ENCODE data around the gene CTRL.

CTRL gene

DNA sequence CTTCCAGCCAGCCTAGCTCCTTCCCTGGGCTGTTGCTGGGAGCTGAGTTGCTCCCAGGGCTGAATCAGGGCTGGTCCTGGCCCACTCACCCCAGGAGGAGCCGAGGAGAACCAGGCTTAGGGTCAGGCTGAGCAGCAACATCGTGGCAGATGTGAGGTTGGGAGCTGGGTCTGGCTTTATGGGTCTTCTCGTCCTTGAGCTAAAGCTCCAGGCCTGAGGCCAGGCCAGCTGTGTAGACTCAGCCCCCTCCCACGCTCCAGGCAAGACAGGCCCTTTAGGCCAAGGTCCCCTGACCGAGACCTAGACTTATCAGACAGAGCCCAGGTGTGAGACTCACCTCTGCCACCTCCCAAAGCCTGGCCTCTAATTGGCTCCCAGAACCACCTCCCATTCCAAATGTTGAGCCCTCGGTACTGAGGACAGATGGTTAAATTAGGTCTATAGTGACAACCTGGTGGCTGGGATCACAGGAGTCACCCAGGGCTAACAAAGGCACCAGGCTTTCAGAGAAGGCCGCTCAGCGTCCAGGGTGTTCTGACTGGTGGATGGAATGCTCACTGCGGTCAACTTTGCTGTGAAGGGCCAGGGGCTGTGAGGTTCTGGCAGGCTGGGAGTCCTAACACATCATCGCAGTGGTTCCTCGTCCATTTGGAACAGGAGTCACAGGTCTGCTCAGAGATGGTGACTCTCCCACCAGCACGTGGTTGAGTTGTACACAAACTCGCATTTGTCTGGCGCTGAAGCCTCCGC lies at the start of gene CTRL:
CTRL (minus strand) TSS at position 151 of the 750 bp plus-strand sequence; CDS start at position 141, 10 bp downstream.
- no peak for DNase-seq
- no peak for TF ChIP-seq CTCF (IDR thresholded peaks at IDR 0.05)

GRCh38 chr16:67979955-67980678 lies 48.5 kb upstream of the CTRL start, which contains the start of gene DPEP3:
DPEP3 (minus strand) TSS chr16:67980499; CDS start chr16:67980380, 119 bp downstream.
- peaks cover 6% of the 10 kb centered on the region for H3K9me3 Mint-ChIP-seq
- H3K27me3 Mint-ChIP-seq (ENCODE audit: low read depth, poor library complexity), result peaks cover 35% of the 10 kb centered on the region
- DNase-seq, result no peak
- H3K4me3 Mint-ChIP-seq, result no peak within 1 kb of the TSS
- TF ChIP-seq CTCF (IDR thresholded peaks at IDR 0.05), result no peak
- peaks cover 31% of the 10 kb centered on the region for H3K4me1 Mint-ChIP-seq
- no peaks in the 10 kb centered on the region for H3K36me3 Mint-ChIP-seq (ENCODE audit: low read depth)
- no peak within 1 kb of the TSS for H3K27ac Mint-ChIP-seq

More for the DNA sequence above, at the start of gene CTRL:
- no peak within 1 kb of the TSS for H3K27ac Mint-ChIP-seq
- peaks cover 13% of the 10 kb centered on the region for H3K27me3 Mint-ChIP-seq (ENCODE audit: low read depth, poor library complexity)
- H3K9me3 Mint-ChIP-seq, result no peaks in the 10 kb centered on the region
- peaks cover 23% of the 10 kb centered on the region for H3K4me1 Mint-ChIP-seq
- no peak within 1 kb of the TSS for H3K4me3 Mint-ChIP-seq
- H3K36me3 Mint-ChIP-seq (ENCODE audit: low read depth), result peaks cover 11% of the 10 kb centered on the region

GRCh38 chr16:67977469-67978227 lies 46.0 kb upstream of the CTRL start:
- DNase-seq, result no peak
- Mint-ChIP-seq H3K36me3 (ENCODE audit: low read depth) (no peaks in the 10 kb centered on the region), H3K27me3 (ENCODE audit: low read depth, poor library complexity) (peaks cover 37% of the 10 kb centered on the region), H3K27ac (no peak overlapping the region), H3K4me3 (no peak overlapping the region), H3K4me1 (peaks cover 12% of the 10 kb centered on the region), H3K9me3 (peaks cover 3% of the 10 kb centered on the region)
- TF ChIP-seq CTCF (IDR thresholded peaks at IDR 0.05), result no peak

- Mint-ChIP-seq H3K27me3 (ENCODE audit: low read depth, poor library complexity) (peaks cover 34% of the 10 kb centered on the region), H3K4me3 (no peak overlapping the region), H3K9me3 (no peaks in the 10 kb centered on the region), H3K36me3 (ENCODE audit: low read depth) (no peaks in the 10 kb centered on the region), H3K27ac (no peak overlapping the region), H3K4me1 (peaks cover 10% of the 10 kb centered on the region)
- no peak for TF ChIP-seq CTCF (IDR thresholded peaks at IDR 0.05)
- DNase-seq, result no peak
Measured at GRCh38 chr16:67977005-67977404, 45.3 kb upstream of the CTRL start.

DNA sequence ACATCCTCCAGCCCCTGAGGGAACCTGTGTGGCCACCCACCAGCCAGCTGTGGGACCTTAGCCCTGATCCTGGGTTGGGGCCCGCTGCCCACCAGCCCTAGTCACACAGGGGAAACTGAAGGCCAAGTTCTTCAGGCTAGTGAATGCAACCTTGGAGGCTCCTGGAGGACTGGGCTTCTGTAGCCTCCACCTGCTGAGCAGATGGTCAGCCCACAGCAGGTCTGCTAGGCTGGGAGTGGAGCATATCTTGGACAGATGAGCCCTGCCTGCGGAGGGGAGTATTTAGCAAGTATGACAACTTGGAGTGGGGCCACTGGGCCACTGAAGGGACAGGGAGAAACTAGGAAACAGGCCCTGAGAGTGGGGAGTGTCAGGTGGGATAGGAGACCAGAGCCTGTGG lies 44.5 kb upstream of the CTRL start:
- no peak for TF ChIP-seq CTCF (IDR thresholded peaks at IDR 0.05)
- Mint-ChIP-seq H3K9me3 (no peaks in the 10 kb centered on the region), H3K27me3 (ENCODE audit: low read depth, poor library complexity) (peaks cover 39% of the 10 kb centered on the region), H3K27ac (no peak overlapping the region), H3K4me3 (no peak overlapping the region), H3K36me3 (ENCODE audit: low read depth) (no peaks in the 10 kb centered on the region), H3K4me1 (peaks cover 13% of the 10 kb centered on the region)
- no peak for DNase-seq
